GM18868 (cell line): Measurements from ENCODE around the gene RANBP9.

Experiments used
- ATAC-seq: cut with Tn5 transposase; IDR thresholded peaks from one replicate; pipeline ENCODE4 v1.9.1; 2021; ENCODE audit warnings: mild to moderate bottlenecking, moderate library complexity; ENCODE audit not compliant: unreplicated experiment

Gene RANBP9

DNA sequence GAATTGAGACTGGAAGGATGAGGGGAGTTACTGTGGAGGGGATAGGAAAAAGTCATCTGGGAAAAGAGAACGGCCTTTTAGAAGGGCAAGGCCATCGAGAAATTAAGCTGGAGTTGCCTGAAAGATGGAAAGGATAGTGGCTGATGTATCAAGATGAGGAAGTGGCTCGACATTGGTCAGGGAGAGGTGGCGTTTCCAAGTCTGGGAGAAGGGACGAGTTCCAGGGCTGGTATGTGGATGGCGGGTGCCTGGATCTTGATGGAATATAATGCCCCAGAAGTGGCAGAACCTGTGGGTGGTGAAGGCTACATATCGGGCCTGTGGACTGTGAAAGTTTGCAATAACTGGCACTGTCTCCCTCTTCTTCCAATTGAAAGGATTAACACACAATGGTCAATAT is 139.4 kb downstream of the RANBP9 start:
- no peak for ATAC-seq
